Stomach (tissue), 9 donors: ENCODE measurements around the gene SCN8A. TPM values are rescaled to one million over a fixed set of nuclear protein-coding genes. Genes with fewer than 3 reads are reported as not detected.

ENCODE experiments used
- DNase-seq, 2 donors: peaks; one replicate each; pipeline versions ENCODE4 v3.0.0 to v3.0.0-alpha.2; 2013 to 2019
- H3K27ac ChIP-seq, 5 donors: fragments of 200-600 bp in 4 of 5; sonication (generic) in 4 of 5; one replicate each; pipeline ENCODE4 v1.5.1; 2013 to 2019; ENCODE audit warnings: mild to moderate bottlenecking in 1 of 5, moderate library complexity in 1 of 5
- H3K27me3 ChIP-seq, 3 donors: fragments of 200-600 bp; sonication (generic); one replicate each; pipeline ENCODE4 v1.5.1; 2017 to 2019; ENCODE audit warnings: mixed run types in 1 of 3
- H3K36me3 ChIP-seq, 4 donors: fragments of 200-600 bp; sonication (generic); 1 replicate in 3 of 4; 2 replicates in 1 of 4; pipeline ENCODE4 v1.5.1; 2016 to 2019
- H3K4me1 ChIP-seq, 4 donors: fragments of 200-600 bp; sonication (generic); one replicate each; pipeline ENCODE4 v1.5.1; 2016 to 2019
- H3K4me3 ChIP-seq, 4 donors: fragments of 200-600 bp; sonication (generic) in 3 of 4; one replicate each; pipeline ENCODE4 v1.5.1; 2016 to 2019; ENCODE audit warnings: mild to moderate bottlenecking in 1 of 4
- H3K9me3 ChIP-seq, 4 donors: fragments of 200-600 bp; sonication (generic); one replicate each; pipeline ENCODE4 v1.5.1; 2016 to 2019
- EP300 ChIP-seq: sonication (generic); formaldehyde crosslinking; IDR thresholded peaks from one replicate; pipeline ENCODE4 v1.6.1; 2017; ENCODE audit warnings: antibody characterized with exemption
- POLR2A ChIP-seq, 4 donors: fragments of 450-650 bp; IDR thresholded peaks; one replicate each; pipeline ENCODE4 v1.6.1; 2016; ENCODE audit warnings: antibody characterized with exemption in 4 of 4, control low read depth in 2 of 4, mild to moderate bottlenecking in 1 of 4, moderate library complexity in 1 of 4
- POLR2AphosphoS5 ChIP-seq, 3 donors: sonication (generic); formaldehyde crosslinking; IDR thresholded peaks; one replicate each; pipeline ENCODE4 v1.6.1; 2016; ENCODE audit warnings: antibody characterized with exemption in 3 of 3
- WGBS, 5 donors: extraction: QIAGEN DNeasy Blood & Tissue Kit in 3 of 5; methylation state at CpG; one replicate each; pipeline versions ENCODE4 v1.1.5 to v1.1.7; 2013 to 2018; 5-methylcytosine and 5-hydroxymethylcytosine counted together
- intact Hi-C: fragments of 100-400 bp; cut with DNase I; formaldehyde crosslinking; loops from one replicate; pipeline ENCODE4 v1.15.1; 2023; ENCODE audit warnings: low total_unique reads
- polyA plus RNA-seq, 3 donors: library from polyadenylated mRNA; stranded (reverse); fragments of 200-250 nt; gene quantifications; one replicate each; pipeline ENCODE4 v1.2.3, GENCODE V29; 2013
- total RNA-seq, 5 donors: library from RNA; depleted of rRNA; stranded (reverse); fragments of >200 nt; gene quantifications; one replicate each; pipeline versions ENCODE4 v1.1.0 to v1.2.3, GENCODE V29; 2014 to 2016
- TF ChIP-seq, protein P1 (sequence below), 7 experiments: fragments of 450-650 bp in 4 of 7; fragments of 200-600 bp in 3 of 7; sonication (generic) in 3 of 7; IDR thresholded peaks; one replicate each; pipeline ENCODE4 v1.5.1; 2016 to 2019; ENCODE audit warnings: antibody characterized with exemption in 7 of 7, control low read depth in 2 of 7, mild to moderate bottlenecking in 1 of 7
- donor health status: healthy with polysubstance abuse.
- donor health status: Bipolar disorder and iron deficiency.
- donor health status: healthy.

Gene SCN8A
- total and polyA plus RNA-seq, 8 donors = 0.08 to 19.6 (median 1.2) TPM

DNA sequence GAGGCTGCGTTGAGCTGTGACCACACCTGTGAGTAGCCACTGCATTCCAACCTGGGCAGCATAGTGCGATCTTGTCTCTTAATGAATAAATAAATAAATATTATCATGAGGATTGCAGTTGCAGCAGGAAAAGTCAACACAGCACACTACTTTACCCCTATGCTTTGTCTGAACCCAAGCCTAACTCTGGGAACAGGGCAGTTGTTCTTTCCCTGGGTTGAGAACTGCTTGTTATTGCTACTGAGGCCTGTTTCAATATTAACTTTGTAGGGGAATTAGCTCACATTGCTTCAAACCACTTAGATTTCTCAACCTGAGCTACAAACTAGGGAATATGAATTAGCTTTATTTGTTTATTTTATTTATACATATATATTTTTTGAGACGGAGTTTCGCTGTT, 102.5 kb downstream of the SCN8A start:
- H3K9me3 ChIP-seq = no peaks in the 10 kb centered on the region
- no peaks in the 10 kb centered on the region for H3K4me1 ChIP-seq
- WGBS, 5 donors = 78 to 88% (median 84%) methylated on average over 3 to 4 of the region's 4 CpGs
- no peak overlapping the region for H3K4me3 ChIP-seq
- H3K27me3 ChIP-seq = no peaks in the 10 kb centered on the region
- intact Hi-C loops = no loop called here
- no peak for TF ChIP-seq EP300
- H3K36me3 ChIP-seq = no peaks in the 10 kb centered on the region
- DNase-seq = no peak
- no peak overlapping the region for H3K27ac ChIP-seq

DNA sequence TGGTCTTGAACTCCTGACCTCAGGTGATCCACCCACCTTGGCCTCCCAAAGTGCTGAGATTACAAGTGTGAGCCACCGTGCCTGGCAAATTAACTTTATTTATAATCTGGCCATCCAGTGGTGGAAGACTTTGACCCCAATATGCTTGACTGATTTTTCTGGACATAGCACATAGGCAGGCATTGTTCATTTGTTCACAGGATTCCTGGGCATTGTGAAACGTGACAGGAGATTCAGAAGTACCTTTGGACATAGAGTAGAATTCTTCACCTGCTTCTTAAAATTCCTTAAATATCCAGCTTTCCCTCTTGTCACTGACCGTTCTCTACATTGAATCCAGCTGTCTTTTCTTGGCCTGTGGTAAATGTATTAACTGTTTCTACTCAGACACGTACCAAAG, 103.1 kb downstream of the SCN8A start:
- 64 to 75% (median 74%) methylated on average over 4 of the region's 4 CpGs for WGBS, 5 donors
- H3K4me1 ChIP-seq = no peaks in the 10 kb centered on the region
- no peaks in the 10 kb centered on the region for H3K36me3 ChIP-seq
- TF ChIP-seq POLR2AphosphoS5 (IDR thresholded peaks at IDR 0.05) = no peak
- no peak for TF ChIP-seq EP300
- TF ChIP-seq, protein P1, sequence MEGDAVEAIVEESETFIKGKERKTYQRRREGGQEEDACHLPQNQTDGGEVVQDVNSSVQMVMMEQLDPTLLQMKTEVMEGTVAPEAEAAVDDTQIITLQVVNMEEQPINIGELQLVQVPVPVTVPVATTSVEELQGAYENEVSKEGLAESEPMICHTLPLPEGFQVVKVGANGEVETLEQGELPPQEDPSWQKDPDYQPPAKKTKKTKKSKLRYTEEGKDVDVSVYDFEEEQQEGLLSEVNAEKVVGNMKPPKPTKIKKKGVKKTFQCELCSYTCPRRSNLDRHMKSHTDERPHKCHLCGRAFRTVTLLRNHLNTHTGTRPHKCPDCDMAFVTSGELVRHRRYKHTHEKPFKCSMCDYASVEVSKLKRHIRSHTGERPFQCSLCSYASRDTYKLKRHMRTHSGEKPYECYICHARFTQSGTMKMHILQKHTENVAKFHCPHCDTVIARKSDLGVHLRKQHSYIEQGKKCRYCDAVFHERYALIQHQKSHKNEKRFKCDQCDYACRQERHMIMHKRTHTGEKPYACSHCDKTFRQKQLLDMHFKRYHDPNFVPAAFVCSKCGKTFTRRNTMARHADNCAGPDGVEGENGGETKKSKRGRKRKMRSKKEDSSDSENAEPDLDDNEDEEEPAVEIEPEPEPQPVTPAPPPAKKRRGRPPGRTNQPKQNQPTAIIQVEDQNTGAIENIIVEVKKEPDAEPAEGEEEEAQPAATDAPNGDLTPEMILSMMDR (IDR thresholded peaks at IDR 0.05) = no peak
- TF ChIP-seq POLR2A (IDR thresholded peaks at IDR 0.05) = no peak
- H3K9me3 ChIP-seq = no peaks in the 10 kb centered on the region
- DNase-seq = no peak
- H3K27me3 ChIP-seq = no peaks in the 10 kb centered on the region
- no peak overlapping the region for H3K4me3 ChIP-seq
- no peak overlapping the region for H3K27ac ChIP-seq
- intact Hi-C loops = no loop called here

DNA sequence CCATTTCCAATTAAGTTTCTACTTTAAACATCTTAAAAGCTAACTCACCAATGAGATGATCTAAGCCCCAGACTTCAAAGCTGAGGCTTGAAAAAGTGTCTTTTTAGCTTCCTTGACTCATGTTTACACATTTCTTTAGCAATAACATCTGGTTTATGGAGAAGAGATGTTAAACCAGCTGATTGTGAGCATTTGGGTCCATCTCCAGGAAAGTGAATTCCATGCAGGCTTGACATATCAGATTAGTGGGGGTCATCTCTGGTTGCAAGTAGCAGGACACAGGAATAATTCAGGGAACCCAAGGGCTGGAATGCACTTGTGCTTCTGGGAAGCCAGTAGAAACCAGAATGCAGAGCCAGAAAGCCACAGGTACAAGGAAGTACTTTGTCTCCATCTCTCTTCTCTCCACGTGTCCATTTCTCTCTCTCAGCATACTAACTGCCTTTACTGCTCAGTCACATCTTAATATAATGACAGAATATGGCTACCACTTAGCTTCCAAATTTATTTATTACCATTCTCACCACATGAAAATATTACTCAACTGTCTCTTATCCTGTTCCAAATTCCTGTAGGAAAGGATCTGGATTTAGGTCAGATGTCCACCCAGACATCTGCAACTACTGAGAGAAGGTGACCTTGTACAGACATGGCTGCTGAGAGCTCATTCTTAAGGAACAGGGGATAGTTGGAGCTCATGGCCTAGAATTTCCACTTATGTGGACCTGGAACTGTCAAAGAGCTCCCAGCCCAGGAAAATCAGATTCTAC, 104.4 kb downstream of the SCN8A start:
- no peak for DNase-seq
- Histone ChIP-seq H3K36me3 (no peaks in the 10 kb centered on the region), H3K9me3 (no peaks in the 10 kb centered on the region), H3K4me1 (no peaks in the 10 kb centered on the region), H3K4me3 (no peak overlapping the region), H3K27ac (no peak overlapping the region), H3K27me3 (no peaks in the 10 kb centered on the region)
- intact Hi-C loops = no loop called here
- WGBS, 5 donors = 48 to 81% (median 73%) methylated on average over 1 of the region's 1 CpG
- no peak for TF ChIP-seq POLR2A (IDR thresholded peaks at IDR 0.05)
- no peak for TF ChIP-seq POLR2AphosphoS5 (IDR thresholded peaks at IDR 0.05)
- TF ChIP-seq EP300 = no peak
- TF ChIP-seq, protein P1 (IDR thresholded peaks at IDR 0.05) = no peak

DNA sequence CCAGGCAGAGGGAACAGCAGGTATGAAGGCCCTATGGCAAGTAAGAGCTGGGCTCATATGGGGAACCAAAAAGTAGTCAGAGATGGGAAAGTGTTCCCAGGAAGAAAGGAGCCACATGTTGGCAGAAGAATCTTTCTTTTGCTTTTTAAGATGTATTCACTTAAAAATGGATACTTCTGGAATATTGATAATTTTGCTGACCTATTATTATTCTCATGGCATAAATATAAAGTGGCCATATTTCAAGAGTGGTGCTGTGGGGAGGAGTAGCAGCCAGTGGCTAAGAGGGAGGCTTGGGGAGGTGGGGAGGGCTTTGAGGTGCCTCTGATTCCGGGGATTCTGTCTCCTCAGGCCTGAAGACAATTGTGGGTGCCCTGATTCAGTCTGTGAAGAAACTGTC, 108.2 kb downstream of the SCN8A start:
- DNase-seq = no peak
- no peak overlapping the region for H3K4me3 ChIP-seq
- H3K36me3 ChIP-seq = no peaks in the 10 kb centered on the region
- intact Hi-C loops = no loop called here
- no peak overlapping the region for H3K27ac ChIP-seq
- H3K4me1 ChIP-seq = no peaks in the 10 kb centered on the region
- H3K9me3 ChIP-seq = no peaks in the 10 kb centered on the region
- 94 to 100% (median 97%) methylated on average over 1 of the region's 1 CpG for whole genome bisulfite sequencing, 5 donors
- no peaks in the 10 kb centered on the region for H3K27me3 ChIP-seq
- no peak for TF ChIP-seq POLR2AphosphoS5 (IDR thresholded peaks at IDR 0.05)
- TF ChIP-seq, protein P1 (IDR thresholded peaks at IDR 0.05) = no peak
- TF ChIP-seq EP300 = no peak
- TF ChIP-seq POLR2A (IDR thresholded peaks at IDR 0.05) = no peak

DNA sequence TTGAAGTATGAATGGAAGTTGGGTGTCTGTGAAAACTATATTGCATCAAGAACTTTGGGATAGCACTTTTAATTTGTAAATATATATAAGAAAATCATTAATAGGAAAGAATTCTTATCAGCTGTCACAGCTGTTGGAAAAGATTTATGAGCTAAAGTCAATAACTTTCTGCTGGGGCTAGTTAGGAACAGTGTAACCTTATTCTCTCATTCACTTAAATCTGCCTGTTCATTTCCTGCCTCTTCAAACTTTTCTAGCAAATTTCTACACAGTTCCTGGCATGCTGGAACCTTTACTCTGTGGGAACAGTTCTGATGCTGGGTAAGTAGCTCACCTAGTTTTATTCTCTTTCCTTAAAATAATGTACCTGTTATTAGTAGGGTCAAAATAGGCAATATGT, 109.9 kb downstream of the SCN8A start:
- intact Hi-C loops = no loop called here
- H3K4me3 ChIP-seq = no peak overlapping the region
- H3K9me3 ChIP-seq = no peaks in the 10 kb centered on the region
- no peaks in the 10 kb centered on the region for H3K4me1 ChIP-seq
- H3K27ac ChIP-seq = no peak overlapping the region
- DNase-seq = peak in 1 of 2 donors; percentile 21
- H3K36me3 ChIP-seq = no peaks in the 10 kb centered on the region
- no peaks in the 10 kb centered on the region for H3K27me3 ChIP-seq
- TF ChIP-seq POLR2AphosphoS5 (IDR thresholded peaks at IDR 0.05) (no peak), EP300 (no peak), POLR2A (IDR thresholded peaks at IDR 0.05) (no peak)
